GM21381 (cell line): ENCODE results near the gene ZDHHC11B.

Experiments used
- ATAC-seq: cut with Tn5 transposase; IDR thresholded peaks from one replicate; pipeline ENCODE4 v1.9.1; 2021; ENCODE audit warnings: mild to moderate bottlenecking, moderate library complexity; ENCODE audit not compliant: unreplicated experiment

Gene ZDHHC11B

DNA sequence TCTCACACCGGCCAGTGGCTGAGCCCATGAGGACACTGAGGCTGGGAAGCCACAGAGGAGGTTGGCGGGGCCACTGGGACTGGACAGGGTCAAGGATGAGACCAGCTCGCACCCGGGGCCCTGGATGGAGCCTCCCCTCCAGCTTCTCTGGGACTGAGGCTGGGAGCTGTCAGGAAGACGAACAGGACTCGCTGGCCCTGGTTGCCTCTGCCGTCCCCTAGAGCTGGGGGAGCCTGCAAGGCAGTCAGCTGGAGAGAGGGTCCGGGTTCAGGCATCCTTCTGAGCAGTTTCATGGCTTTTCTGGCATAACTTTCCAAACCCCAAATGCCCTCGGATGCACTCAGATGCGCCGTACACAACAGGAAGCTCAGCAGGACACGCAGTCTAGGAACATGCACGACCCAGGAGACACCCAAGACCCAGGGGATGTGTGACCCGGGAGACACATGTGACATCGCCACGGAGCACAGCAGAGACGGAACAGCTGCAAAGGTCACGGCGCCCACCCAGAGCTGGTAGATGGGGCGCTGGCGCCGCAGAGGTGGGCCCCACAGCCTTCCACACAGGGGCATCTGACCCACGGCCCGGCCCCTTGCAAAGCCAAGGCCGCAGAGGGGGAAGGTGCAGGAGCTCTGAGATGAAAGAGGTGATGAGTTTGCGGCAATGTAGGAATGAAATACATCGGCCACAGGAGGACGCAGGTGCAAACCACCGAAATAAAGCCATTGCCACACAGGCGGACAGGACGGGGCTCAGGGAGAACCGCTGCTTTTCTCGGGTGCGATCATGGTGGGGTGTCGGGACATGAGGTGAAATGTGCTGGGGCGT is 108.4 kb downstream of the ZDHHC11B start:
- no peak for ATAC-seq

DNA sequence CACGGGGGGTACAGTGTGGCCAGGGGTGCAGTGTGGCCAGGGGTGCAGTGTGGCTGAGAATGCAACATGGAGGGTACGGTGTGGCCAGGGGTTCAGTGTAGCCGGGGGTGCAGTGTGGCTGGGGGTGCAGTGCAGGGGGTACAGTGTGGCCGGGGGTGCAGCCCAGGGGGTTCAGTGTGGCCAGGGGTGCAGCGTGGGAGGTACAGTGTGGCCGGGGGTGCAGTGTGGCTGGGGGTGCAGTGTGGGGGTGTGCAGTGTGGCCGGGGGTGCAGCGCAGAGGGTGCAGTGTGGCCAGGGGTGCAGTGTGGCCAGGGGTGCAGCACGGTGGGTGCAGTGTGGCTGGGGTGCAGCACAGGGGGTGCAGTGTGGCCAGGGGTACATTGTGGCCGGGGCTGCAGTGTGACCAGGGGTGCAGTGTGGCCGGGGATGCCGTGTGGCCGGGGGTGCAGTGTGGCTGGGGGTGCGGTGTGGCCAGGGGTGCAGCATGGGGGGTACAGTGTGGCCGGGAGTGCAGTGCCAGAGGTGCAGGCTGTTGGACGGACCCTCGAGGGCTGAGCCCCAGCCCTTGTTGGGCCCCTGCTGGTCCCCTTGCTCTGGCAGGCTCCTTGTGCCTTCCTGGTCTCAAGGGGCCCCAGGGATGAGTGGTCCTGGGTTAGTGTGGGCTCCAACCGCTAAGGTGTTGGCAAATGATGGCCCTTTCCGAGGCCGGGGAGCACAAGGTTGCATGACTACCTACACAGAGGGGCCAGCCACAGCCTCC is 109.2 kb downstream of the ZDHHC11B start:
- ATAC-seq = no peak

DNA sequence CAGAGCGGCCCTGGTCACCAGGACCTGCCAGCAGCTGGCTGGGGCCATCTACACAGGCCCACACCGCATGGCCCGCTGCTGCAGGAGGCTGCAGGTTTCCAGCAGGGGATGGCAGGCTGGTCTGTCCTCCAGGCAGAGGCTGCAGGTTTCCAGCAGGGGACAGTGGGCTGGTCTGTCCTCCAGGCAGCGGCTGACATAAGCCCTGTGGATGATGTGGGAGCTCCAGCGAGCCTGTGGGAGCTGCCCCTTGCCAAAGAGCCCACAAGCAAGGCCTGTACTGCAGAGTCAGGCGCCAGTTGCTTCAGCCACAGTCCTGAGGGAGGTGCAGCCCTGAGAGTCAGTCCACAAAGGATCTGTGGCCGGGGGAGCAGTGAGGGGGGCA is 109.9 kb downstream of the ZDHHC11B start:
- ATAC-seq = no peak

DNA sequence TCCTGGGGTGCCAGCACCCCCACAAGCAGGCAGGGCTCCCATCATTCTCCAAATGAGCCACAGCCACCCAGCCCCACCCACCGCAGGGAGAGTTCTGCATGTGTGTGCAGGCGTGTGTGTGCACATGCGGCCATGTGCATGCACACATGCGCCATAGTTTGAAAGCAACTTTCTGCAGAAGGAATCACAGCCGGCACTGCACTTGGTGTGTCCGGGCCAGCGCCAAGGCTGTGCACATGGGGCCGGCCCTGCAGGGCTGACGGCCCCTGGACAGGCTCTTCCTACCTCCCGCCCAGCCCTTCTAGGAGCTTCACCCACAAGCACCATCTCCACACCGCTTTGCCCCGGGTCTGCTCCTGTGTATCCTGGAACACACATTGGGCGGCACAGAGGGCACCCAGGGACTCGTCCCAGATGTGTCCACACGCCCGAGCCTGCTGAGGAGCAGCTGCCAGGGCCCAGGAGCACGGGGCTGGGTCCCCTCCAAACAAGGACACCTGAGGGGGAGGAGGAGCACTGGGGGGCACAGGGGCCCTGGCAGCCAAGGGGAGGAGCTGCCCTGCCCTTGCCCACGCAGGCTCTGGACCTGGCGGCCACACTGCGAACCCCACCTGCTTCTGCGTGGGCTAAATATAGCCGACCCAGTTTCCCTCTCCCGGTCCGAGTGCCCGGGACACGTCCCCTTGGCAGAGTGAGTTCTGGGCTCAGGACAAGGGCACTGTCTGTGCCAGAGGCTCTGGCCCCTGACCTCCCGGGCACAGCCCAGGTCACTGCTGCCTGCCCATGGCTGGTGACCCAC is 110.5 kb downstream of the ZDHHC11B start:
- no peak for ATAC-seq

DNA sequence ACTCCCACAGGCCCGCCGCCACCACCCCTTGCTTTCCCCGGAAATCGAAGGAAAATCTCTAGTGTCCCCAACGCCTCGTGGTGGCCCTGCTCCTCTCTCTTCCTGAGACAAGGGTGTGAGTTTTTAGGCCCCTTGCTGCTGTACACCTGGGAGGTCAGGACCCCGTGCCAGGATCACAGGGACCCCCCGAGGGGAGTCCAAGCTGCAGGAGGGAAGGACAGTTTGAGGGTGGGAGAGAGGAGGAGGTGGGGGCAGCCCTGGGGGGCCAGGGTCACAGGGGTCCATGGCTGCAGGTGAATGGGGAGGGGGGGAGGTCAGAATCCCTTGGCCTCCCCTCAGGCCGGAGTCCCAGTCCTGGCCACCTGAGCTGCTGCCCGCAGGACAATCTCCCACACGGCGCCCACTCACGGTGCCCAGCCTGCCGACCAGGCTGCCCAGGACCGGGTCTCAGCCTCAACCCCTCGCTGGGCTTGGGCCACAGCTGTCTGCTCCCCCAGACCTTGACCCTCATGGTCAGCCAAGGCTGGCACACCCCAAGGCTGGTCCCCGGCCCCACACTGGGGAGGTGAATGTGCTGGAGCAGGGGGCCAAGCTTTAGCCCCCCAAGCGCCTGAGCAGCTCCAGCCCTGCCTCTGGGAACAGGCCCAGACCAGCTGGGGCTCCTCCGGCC is 111.2 kb downstream of the ZDHHC11B start:
- no peak for ATAC-seq

DNA sequence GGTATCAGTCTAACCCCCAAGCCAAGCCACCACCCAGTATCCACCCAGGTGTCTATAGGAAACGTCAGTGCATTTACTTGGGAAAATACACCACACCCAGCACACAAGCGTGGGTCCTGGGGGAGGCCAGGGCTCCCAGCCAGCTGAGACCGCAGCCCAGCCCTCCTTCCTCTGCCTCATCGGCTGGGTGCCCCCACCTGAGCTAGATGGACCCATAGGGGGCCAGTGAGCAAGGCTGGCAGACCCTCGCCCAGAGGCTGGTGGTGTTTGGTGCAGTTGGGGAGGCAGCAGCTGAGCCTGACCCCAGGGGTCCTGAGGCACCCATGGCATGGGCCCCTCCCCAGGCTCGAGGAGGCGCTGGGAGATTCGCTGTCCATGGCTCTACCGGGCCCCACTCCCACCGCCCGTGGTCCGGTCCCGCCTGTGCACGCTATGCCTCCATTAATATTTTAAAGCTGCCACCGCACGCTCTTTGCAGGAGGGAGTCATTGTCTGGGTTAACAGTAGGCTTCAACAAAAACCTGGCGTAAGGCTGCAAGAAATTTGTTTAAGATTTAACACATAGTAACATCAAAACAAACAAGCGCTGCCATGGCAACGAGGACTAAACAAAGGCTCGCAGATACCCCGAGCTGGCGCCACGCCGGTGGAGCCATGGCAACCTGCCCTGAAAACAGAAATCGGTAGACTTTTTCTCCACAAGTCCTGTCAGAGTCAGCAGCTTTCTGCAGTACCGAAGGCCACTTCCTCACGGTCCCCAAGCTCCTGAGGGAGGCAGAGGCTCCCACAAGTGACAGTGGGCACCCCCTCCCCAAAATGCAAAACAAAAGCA is 112.0 kb downstream of the ZDHHC11B start:
- no peak for ATAC-seq

DNA sequence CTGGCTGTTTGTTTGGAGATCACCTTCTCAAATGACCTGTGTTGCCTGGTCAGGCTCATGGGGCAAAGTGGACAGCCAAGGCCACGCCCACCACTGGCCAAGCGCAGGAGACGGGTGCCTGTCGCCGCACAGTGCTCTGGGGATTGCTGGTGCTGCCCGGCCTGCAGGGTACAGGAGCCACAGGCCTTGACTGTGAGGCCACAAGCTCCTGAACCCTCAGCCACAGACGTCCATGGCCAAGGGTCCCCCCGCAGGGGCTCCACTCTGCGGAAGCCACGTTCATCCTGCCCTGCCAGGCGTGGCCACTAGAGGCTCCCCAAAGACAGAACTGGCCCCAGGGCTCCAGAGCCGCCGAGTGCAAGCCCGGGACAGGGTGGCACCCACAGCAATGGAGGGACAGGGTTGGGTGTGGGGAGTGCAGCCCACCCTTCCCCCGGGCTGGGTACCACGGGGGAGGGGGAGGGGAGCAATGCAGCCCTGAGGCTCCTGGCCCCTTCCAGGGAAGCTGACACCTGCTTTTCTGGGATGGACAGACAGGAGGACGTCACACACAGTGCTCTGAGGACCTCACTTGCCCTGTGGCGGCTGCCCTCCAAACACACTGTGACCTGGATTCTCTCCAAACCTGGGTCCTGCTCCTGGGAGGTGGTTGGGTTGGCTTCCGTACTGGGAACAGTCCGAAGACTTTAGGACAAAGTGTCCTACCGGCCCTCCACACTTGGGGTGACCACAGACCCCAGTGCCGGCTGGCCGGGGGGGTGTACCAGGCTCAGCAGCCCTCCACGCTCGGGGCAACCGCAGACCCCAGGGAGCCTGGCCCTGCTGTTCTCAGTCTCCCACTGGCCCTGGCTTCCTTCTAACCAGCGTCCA is 112.8 kb downstream of the ZDHHC11B start:
- ATAC-seq = peak; percentile 60

DNA sequence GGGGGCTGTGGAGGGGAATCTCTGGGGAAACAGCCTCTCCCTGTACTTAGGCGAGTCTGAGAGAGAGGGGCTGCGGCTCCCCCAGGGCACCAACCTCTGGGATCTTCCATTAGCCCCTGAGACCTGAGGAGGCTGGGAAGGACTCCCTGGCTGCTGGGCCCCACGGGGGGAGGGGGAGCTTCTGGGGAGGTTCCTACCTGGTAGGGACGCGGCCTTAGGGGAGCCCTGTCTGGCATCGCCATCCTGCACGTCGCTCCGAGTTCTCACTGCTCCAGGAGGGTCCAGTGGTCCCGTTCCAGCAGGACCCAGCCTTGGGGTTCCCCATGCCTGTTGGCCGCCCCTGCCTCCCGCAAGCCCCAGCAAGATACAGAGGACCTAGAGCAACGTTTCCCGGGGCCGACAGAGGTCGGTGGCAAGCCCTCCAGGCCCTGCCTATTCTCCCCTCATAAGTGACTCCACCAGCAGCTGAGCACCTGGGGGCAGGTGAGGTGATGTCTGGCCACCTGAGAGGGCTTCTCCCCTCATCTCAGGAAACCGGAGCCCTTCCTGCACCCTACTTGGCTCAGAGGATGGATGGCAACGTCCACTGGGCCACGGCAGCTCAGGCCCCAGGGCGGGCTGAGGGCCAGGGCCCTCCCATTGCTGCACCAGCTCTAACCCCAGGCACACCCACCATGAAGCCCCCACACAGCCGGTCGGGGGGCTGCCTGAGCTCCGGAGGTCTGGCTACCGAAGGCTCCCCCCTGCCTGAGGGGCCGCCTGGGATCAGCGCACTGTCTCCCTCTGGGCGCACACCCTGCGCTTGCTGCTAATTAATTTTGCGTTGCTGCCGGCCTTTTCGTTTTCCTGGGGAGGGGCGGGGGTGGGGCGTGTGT is 113.9 kb downstream of the ZDHHC11B start:
- ATAC-seq = no peak

DNA sequence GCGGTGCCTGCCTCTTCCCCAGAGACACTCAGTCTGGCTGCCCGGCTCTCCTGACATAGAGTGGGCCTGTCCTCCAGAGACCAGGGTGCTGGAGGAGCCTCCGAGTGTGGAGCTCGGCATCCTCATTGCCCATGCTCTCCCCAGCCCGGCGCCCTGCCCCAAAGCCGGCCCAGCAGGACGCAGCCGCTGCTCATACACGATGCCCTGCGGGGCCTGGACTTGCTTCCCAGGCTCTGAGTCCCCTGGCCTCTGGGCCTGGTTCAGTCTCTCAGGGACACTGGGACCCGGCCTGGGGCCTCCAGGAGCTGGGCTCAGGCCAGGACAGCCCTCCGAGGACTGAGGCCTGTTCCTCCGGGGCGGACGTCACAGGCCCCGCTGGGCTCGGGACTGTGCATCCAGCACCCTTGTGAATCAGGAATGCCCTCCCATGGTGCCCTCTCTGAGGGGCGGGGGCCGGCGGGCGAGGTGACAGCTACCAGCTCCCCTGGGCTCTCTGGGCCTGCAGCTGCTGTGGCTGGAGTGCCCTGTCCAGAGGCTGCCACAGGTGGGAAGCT is 114.6 kb downstream of the ZDHHC11B start:
- ATAC-seq = no peak

DNA sequence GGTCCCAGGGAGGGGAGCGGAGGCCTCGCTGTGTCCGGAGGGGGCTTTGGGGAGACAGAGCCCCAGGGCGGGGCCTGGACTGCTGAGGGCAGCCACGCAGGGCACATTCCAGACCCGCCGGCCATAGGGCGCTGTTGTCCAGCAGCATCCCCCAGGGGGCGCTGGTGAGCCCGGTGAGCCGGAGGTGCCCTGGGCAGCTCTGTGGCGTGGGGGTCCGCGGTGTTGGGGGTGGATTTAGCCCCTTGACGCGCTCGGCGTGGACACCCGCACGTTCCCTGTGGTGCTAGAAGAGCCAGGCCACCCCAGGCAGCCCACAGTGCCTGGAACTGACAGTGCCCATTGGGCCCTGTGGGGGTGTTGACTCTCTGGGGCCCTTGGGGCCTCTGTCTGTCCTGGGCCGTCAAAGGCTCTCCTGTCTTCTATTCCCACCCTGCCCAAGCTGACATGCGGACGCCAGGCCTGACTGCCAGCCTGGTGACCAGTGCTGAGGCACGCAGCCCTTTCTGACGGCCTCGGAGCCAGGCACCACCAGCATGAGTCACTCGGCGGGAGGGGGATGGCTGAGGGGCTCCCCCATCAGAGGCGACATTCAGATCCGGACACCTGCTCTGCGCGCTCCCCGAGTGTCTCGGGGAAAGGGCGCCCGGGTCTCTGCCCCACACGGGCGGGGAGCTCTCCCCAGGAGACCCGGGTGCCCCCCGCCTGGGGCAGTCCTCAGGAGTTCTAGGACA is 115.3 kb downstream of the ZDHHC11B start:
- no peak for ATAC-seq

DNA sequence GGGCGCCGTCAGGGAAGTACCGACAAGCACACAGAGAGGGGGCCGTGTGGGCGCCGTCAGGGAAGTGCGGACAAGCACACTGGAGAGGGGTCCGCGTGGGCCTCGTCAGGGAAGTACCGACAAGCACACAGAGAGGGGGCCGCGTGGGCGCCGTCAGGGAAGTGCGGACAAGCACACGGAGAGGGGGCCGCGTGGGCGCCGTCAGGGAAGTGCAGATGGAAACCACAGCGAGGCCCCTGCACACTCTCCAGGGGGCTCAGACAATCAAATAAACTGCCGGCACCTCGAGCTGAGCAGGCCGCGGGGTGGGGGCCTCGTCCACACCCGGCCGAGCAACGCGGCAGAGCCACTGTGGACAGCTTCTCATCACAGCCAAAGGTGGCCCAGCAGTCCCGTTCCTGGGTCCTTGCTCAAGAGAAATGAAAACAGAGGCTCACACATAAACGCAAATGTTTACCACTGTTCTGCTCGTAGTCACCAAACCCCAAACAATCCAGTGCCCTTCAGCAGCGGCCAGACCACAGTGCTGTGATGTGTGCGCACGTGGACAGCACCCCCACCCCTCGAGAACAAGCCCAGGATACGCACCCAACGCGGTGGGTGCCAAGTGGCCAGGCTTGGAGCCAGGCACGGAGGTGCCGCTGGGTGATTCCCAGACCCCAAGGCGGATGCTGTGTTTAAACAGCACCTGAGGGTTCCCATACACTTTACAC is 116.1 kb downstream of the ZDHHC11B start:
- ATAC-seq = no peak

DNA sequence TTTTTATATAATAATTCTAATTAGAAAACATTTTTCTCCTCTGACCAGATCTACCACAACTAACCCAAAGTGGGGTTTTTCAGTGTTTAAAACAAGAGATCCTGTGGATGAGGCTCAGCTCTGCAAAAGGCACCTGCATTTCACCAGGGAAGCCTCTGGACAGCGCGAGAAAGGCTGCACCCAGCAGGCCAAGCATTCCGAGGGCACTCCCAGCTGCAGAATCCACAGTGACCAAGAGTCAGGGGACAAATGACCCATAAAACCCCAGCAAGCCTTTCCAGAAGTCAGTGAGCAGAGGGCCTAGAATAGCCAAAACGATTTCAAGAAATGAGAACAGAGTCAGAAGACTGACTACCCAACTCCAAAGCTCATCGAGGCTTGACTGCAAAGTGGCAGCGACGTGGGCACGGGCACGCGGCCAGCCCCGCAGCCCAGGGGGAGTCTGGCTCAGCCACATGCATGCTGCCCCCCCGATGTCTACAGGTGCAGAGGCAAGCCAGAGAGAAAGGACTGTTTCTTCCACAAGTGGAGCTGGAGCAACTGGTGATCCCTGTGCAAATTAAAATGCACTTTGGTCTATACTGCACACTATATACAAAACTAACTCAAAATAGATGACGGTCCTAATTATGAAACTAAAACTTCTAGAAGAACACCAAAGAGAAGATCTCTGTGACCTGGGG is 117.6 kb downstream of the ZDHHC11B start:
- ATAC-seq = no peak

DNA sequence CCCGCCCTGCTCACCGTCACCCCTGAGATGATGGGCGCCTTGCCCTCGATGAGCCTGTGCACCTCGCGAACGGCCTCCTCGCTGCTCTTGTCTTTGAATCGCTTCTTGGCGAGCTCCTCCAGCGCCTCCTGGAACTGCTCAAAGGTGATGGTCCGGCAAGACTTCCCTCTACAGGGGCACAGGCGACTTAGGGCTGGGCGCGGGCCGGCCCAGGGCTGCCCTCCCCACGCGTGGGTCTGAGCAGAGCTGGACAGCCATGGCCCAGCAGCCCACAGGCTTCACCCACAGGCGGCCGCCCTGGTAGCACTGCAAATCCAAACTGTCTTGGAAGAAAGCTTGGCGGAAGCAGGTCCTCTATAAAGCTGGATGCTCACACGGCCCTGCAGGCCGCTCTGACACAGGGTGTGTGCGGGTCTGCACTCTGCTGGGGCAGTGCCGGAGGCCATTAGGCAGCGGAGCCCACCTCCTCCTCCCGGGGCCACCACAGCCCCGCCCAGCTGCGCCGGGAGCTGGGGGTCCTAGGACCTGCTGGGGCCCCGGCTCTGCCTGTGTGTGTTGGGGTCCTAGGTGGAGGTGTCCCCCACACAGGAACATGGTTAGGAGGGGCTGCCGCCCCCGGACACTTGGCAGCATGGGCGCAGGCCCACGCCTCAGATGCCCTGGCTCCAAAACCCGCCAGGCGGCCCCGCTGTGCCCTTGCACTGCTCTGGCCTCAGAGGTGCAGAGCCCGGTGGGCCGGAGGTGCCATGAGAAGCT is 118.4 kb downstream of the ZDHHC11B start:
- no peak for ATAC-seq

DNA sequence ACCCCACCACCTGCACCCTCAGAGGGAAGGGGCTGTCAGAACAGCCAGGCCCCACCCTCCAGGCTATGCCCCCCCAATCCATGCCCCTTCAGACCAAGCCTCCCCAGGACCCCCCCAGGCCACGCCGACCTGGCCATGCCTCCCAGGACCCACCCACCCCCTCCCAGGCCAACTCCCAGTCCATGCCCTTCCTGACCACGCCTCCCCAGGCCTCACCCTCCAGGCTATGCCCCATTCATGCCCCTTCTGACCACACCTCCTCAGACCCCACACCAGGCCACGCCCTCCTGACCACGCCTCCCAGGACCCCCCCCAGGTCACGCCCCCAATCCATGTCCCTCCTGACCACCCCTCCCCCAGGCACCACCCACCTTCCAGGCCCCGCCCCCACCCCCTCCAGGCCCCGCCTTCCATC is 119.0 kb downstream of the ZDHHC11B start:
- no peak for ATAC-seq

DNA sequence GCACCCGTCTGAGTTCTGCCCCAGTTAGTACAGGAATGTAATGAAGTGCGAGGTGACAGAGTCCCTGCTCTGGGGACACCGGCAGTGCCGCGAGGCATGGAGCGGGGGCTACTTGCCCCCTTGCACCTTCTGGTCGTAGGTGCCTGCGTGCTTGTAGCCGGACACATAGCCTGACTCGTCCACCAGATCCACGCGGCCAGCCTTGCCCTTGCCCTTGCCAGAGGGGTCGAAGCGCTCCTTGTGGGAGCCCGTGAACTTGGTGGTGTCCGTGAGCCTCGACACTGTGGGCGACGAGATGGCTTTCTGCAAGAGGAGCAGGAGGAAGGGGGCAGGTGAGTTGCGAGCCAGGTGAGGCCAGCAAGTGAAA is 119.6 kb downstream of the ZDHHC11B start:
- no peak for ATAC-seq
